ENCODE data around the gene BICD2. TPM values are rescaled to one million over a fixed set of nuclear protein-coding genes. Genes with fewer than 3 reads are reported as not detected.

The BICD2 gene
- total and polyA plus RNA-seq, 2 of the 13 experiments (the other 11 are each of a cell fraction or from before 2014, with no cell fraction given), result 5.1 to 17.4 TPM

DNA sequence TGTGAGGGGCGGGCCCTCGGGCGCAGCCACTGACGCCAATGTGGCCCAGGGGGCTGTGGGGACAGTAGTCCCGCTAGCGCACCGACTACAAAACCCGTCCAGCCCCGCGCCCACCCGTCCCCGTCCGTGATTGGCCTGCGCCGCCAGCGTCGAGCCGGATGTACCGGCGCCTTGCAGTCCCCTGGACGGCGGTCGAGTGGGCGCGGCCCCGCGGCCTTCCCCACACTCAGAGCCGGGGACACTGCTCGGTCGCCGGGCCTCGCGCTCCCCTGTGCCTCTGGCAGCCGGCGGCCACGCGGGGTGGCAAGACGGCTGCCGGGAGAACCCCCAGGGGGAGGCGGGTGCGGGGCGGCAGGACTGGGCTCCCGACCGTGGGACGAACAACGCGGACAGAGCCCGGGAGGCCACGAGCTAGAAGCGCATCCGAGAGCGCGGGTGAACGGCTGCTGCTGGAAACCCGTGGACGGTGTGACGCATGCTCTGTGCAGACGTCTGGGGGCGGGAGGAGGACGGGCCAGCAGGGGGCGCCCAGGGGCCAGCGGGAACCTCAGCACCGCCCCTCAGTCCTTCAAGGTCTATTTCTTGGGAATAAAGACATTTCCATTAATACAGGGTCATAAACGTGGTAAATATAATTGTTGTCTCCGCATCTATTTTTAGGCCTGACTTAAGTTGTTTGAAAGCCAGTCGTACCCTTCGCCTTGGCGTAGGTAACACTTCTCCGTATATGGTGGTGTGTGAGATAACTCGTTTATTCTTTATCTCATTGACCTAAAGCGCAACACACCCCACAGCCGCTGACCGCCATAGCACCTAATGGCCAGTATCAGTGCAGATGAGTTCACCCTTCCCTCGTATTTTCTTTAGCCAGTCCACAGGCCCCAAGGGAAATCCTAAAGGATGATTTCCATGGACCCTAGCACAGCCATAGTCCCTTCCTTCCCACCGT, 629 bp upstream of the BICD2 start (continued):
- TF ChIP-seq CC2D1A (CRISPR knock-in tag; IDR thresholded peaks at IDR 0.05) (0 out of 2 replicates have a peak, but pooled peaks have one; percentile 51), ZNF343 (CRISPR knock-in tag; IDR thresholded peaks at IDR 0.05) (0 out of 2 replicates have a peak, but pooled peaks have one; percentile 35), HNRNPH1 (optimal IDR thresholded peaks at IDR 0.05; ENCODE audit: low read depth, low read length) (no peak), CBX2 (IDR thresholded peaks at IDR 0.05; ENCODE audit: low read depth, low read length) (no peak), CBX2 (CRISPR knock-in tag; IDR thresholded peaks at IDR 0.05; ENCODE audit: low read depth) (no peak; the same call in 1 of the 2 replicates), DNMT1 (CRISPR knock-in tag; IDR thresholded peaks at IDR 0.05) (peak; percentile 85; the same call in 1 of the 2 replicates), GZF1 (CRISPR knock-in tag; IDR thresholded peaks at IDR 0.05) (no peak), ZBTB42 (CRISPR knock-in tag; IDR thresholded peaks at IDR 0.05) (0 out of 2 replicates have a peak, but pooled peaks have one; percentile 66), PTBP1 (IDR thresholded peaks at IDR 0.05; ENCODE audit: low read depth, low read length, poor library complexity, severe bottlenecking) (no peak), ZNF383 (CRISPR knock-in tag; IDR thresholded peaks at IDR 0.05; ENCODE audit: borderline replicate concordance) (no peak), ZNF788 (CRISPR knock-in tag; IDR thresholded peaks at IDR 0.05; ENCODE audit: borderline replicate concordance) (peak; percentile 66), ZNF142 (CRISPR knock-in tag; IDR thresholded peaks at IDR 0.05) (no peak)
- TF ChIP-seq, protein P1, sequence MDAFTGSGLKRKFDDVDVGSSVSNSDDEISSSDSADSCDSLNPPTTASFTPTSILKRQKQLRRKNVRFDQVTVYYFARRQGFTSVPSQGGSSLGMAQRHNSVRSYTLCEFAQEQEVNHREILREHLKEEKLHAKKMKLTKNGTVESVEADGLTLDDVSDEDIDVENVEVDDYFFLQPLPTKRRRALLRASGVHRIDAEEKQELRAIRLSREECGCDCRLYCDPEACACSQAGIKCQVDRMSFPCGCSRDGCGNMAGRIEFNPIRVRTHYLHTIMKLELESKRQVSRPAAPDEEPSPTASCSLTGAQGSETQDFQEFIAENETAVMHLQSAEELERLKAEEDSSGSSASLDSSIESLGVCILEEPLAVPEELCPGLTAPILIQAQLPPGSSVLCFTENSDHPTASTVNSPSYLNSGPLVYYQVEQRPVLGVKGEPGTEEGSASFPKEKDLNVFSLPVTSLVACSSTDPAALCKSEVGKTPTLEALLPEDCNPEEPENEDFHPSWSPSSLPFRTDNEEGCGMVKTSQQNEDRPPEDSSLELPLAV (CRISPR knock-in tag; conservative IDR thresholded peaks at IDR 0.05; ENCODE audit: low read depth), result 0 out of 2 replicates have a peak, but pooled peaks have one; percentile 61
- TF ChIP-seq, protein P2, sequence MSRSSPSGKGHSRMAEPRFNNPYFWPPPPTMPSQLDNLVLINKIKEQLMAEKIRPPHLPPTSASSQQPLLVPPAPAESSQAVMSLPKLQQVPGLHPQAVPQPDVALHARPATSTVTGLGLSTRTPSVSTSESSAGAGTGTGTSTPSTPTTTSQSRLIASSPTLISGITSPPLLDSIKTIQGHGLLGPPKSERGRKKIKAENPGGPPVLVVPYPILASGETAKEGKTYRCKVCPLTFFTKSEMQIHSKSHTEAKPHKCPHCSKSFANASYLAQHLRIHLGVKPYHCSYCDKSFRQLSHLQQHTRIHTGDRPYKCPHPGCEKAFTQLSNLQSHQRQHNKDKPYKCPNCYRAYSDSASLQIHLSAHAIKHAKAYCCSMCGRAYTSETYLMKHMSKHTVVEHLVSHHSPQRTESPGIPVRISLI (CRISPR knock-in tag; IDR thresholded peaks at IDR 0.05; ENCODE audit: borderline replicate concordance), result no peak
- TF ChIP-seq, protein P3, sequence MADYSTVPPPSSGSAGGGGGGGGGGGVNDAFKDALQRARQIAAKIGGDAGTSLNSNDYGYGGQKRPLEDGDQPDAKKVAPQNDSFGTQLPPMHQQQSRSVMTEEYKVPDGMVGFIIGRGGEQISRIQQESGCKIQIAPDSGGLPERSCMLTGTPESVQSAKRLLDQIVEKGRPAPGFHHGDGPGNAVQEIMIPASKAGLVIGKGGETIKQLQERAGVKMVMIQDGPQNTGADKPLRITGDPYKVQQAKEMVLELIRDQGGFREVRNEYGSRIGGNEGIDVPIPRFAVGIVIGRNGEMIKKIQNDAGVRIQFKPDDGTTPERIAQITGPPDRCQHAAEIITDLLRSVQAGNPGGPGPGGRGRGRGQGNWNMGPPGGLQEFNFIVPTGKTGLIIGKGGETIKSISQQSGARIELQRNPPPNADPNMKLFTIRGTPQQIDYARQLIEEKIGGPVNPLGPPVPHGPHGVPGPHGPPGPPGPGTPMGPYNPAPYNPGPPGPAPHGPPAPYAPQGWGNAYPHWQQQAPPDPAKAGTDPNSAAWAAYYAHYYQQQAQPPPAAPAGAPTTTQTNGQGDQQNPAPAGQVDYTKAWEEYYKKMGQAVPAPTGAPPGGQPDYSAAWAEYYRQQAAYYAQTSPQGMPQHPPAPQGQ (CRISPR knock-in tag; IDR thresholded peaks at IDR 0.05; ENCODE audit: borderline replicate concordance), result no peak

Data from HepG2 (cell line).